ENCODE results near the gene MGARP.
A peak's percentile ranks its signal among the peaks of the same experiment; 100 is the strongest.

MGARP gene

DNA sequence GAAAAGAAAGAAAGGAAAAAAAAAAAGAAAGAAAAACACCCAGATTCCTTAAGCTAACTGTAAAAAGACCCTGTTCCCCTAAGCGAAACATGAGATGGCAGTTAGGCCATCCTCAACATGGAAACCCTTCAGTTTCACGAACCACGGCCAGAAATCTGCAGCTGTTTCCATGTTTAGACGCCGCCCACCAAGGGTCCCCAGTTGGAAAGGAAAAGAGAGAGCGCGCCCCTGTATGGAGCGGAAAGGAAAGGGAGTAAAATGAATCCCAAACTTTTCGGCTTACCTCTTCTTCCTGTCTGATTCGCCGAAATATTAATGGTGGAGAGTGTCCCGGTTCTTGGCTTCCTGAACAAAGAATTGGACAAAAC is 38.3 kb downstream of the MGARP start:
- TF ChIP-seq, protein P1, sequence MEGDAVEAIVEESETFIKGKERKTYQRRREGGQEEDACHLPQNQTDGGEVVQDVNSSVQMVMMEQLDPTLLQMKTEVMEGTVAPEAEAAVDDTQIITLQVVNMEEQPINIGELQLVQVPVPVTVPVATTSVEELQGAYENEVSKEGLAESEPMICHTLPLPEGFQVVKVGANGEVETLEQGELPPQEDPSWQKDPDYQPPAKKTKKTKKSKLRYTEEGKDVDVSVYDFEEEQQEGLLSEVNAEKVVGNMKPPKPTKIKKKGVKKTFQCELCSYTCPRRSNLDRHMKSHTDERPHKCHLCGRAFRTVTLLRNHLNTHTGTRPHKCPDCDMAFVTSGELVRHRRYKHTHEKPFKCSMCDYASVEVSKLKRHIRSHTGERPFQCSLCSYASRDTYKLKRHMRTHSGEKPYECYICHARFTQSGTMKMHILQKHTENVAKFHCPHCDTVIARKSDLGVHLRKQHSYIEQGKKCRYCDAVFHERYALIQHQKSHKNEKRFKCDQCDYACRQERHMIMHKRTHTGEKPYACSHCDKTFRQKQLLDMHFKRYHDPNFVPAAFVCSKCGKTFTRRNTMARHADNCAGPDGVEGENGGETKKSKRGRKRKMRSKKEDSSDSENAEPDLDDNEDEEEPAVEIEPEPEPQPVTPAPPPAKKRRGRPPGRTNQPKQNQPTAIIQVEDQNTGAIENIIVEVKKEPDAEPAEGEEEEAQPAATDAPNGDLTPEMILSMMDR (IDR thresholded peaks at IDR 0.05; ENCODE audit: insufficient read depth, missing control alignments): no peak
- DNase-seq (ENCODE audit: insufficient read length, low spot score) (no peak), FAIRE-seq (no peak)

DNA sequence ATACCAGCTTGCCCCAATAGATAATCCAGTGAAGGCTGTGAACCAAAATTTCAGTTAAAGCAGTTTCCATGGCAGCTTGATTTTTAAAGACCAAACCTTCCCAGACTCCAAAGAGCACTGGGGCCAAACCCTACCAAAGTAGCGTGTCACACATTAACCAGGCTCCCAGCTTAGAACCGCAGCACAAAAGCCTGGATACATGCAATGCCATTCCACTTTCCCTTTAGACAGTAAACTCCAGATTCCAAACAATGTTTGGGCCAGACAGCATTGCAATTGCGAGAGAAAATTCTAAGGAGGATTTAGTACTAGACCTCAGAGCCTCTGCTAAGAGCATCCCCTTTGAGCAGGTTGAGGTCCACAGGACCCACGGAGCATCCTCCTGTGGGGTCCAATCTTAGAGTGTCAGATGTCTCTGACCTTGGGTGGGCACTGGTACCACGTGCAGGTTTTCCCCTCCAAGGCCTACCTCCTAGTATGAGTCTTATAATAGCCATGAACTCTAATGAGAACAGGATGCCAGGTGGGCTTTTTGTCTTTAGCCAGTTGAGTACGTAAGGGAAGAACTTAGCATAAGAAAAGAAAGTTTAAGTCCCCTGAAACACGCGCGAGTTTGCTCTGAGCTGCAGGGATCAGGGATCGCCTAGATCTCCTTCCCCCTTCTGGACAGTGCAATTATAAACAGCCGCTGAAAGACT is 38.8 kb downstream of the MGARP start:
- TF ChIP-seq, protein P1 (IDR thresholded peaks at IDR 0.05; ENCODE audit: insufficient read depth, missing control alignments): no peak
- DNase-seq (ENCODE audit: insufficient read length, low spot score) (no peak), FAIRE-seq (no peak)

DNA sequence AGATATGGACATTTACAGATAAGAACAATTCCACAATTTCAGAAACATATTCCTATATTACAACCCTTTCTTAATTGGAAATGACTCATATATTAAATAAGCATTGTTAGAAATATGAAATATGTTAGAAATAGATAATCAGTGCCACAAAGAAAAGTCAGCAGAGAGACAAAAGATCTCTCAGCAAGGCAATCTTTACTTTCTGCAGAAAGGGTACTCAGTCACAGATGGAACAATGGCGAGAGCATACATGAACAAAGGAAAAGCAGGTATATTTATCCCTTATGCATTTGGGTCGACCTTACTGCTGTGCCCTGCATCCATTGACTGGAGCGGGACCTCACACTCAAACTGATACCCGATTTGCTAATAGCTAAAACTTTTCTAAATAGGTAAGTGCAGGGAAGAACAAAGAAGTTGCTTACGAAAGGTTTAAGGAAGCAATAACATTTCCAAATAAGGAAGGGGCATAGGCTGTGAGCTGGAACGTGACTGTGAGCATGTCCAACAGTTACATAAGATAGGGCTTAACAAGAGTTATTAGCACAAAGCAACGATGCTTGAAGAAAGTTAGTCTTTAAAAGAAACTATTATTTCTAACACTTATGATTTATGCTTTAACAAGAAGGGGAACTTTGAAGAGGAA is 40.8 kb downstream of the MGARP start:
- FAIRE-seq (no peak), DNase-seq (ENCODE audit: insufficient read length, low spot score) (no peak)

DNA sequence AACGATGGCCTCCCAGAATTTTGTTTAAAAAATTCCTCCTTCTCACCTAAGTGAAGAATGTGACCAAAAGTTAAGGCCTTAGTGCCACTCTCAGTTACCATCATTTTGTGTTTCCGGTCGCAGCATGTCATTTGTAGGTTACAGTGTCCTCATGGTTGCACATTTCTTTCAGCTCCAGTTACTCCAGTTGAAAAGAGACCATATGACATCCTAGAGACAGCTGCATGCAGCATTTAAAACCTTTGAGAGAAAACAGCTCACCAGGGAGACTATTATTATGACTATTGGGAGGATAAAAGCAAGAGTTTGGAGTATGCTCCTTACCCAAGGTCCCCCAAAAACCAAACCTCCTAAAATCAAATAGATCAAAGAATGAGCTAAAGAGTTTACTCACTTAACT is 45.8 kb downstream of the MGARP start:
- no peak for FAIRE-seq
- TF ChIP-seq, protein P1 (IDR thresholded peaks at IDR 0.05; ENCODE audit: insufficient read depth, missing control alignments): no peak
- DNase-seq (ENCODE audit: insufficient read length, low spot score): no peak

More for the DNA sequence above, 40.8 kb downstream of the MGARP start:
- TF ChIP-seq, protein P1 (IDR thresholded peaks at IDR 0.05; ENCODE audit: insufficient read depth, missing control alignments): no peak

DNA sequence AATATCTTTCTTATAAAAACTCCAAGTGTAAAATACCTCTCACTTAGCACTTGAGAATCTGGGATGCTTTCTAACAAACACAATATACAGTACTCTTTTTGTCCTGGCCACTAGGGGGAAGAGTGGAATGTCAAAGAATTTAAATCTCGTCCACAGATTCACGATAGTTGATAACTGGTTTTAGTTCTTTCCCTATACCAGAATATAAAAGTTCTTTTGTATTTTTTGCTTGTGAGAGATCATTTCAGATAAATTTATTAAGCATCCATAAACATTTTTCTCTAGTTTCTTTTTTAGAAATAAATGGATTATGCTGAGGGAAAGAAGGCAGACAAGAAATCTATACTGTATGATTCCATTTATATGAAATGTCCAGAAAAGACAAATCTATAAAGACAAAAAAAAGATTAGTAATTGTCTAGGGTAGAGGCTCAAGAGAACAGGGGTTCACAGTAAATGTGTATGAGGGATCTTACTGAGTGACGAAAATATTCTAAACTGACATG is 50.4 kb downstream of the MGARP start:
- TF ChIP-seq, protein P1 (IDR thresholded peaks at IDR 0.05; ENCODE audit: insufficient read depth, missing control alignments): peak; percentile 79
- DNase-seq (ENCODE audit: insufficient read length, low spot score) (peak; percentile 33), FAIRE-seq (peak; percentile 48)

DNA sequence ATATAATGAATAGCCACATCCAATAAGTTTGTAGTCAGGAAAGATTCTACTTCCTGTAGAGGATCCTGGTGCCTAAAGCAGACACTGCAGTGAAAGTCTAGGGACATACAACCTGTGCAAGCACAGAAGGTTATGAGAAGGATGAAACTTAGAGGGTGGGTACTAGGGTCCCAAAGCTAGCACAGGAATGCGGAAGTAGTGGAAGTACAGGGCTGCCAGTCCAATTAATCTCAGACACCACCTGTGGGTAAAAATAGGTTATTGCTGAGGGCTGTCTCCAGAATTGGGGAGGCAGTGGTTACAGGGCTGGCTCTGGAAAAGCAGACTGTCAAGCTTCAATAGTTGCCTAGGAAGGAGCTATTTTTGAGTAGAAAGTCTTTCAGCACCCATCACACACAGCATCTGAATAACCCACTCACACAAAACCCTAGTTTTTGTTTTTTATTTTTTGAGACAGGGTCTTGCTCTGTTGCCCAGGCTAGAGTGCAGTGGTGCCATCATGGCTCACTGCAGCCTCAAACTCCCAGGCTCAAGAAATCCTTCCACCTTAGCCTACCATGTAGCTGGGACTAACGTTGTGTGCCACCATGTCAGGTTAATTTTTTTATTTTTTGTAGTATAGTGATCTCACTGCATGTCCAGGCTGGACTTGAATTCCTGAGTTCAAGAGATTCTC is 52.2 kb downstream of the MGARP start:
- TF ChIP-seq, protein P1 (IDR thresholded peaks at IDR 0.05; ENCODE audit: insufficient read depth, missing control alignments): no peak
- DNase-seq (ENCODE audit: insufficient read length, low spot score) (no peak), FAIRE-seq (no peak)

All from D721Med (cell line).